Measurements from ENCODE around the gene NAALADL2. TPM values are rescaled to one million over a fixed set of nuclear protein-coding genes. Genes with fewer than 3 reads are reported as not detected.
"Not testable (repeated sequence)": the region's sequence is repeated elsewhere in the genome, so short reads cannot be mapped to it uniquely, and the experiment has no call there.

The NAALADL2 gene
- total RNA-seq, 6 donors from 2014 or later = 4.4 to 12.6 (median 6.3) TPM

DNA sequence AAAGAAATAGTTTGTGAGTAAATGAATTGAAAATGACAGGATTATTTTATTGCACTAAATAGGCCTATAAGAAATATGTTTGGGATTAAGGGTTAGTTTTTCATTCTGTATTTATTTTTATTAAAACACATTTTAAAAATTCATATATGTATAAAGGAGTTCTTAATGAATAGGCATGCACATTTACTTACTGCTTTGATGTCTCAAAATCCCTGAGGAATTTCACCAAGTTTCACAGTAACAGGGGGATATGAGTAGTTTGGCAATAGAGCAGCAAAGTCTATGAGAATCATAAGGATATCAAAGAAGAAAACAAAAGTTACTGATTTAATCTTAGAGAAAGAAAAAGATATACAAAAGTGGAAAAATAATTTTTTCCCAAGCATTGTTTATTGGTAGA lies 411.7 kb downstream of the NAALADL2 start:
- no peak for TF ChIP-seq EP300 (IDR thresholded peaks at IDR 0.05)
- TF ChIP-seq POLR2AphosphoS5 (IDR thresholded peaks at IDR 0.05) = no peak
- no peak for TF ChIP-seq POLR2A (IDR thresholded peaks at IDR 0.05)
- TF ChIP-seq, protein P1, sequence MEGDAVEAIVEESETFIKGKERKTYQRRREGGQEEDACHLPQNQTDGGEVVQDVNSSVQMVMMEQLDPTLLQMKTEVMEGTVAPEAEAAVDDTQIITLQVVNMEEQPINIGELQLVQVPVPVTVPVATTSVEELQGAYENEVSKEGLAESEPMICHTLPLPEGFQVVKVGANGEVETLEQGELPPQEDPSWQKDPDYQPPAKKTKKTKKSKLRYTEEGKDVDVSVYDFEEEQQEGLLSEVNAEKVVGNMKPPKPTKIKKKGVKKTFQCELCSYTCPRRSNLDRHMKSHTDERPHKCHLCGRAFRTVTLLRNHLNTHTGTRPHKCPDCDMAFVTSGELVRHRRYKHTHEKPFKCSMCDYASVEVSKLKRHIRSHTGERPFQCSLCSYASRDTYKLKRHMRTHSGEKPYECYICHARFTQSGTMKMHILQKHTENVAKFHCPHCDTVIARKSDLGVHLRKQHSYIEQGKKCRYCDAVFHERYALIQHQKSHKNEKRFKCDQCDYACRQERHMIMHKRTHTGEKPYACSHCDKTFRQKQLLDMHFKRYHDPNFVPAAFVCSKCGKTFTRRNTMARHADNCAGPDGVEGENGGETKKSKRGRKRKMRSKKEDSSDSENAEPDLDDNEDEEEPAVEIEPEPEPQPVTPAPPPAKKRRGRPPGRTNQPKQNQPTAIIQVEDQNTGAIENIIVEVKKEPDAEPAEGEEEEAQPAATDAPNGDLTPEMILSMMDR (IDR thresholded peaks at IDR 0.05) = no peak
- Histone ChIP-seq H3K9me3 (no peaks in the 10 kb centered on the region), H3K4me3 (no peak overlapping the region), H3K36me3 (no peaks in the 10 kb centered on the region), H3K27me3 (no peaks in the 10 kb centered on the region), H3K4me1 (no peaks in the 10 kb centered on the region), H3K27ac (no peak overlapping the region)
- ATAC-seq (ENCODE audit: low FRiP score in 2 of 2) = no peak
- no peak for DNase-seq

GRCh38 chr3:175271465-175271864 lies 412.3 kb downstream of the NAALADL2 start:
- H3K27ac ChIP-seq; H3K36me3 ChIP-seq; DNase-seq; ATAC-seq (ENCODE audit: low FRiP score in 2 of 2); H3K4me3 ChIP-seq; H3K4me1 ChIP-seq; H3K9me3 ChIP-seq; H3K27me3 ChIP-seq: not testable (repeated sequence)
- 90 to 94% methylated on average over 11 of the region's 11 CpGs for WGBS, 2 donors

DNA sequence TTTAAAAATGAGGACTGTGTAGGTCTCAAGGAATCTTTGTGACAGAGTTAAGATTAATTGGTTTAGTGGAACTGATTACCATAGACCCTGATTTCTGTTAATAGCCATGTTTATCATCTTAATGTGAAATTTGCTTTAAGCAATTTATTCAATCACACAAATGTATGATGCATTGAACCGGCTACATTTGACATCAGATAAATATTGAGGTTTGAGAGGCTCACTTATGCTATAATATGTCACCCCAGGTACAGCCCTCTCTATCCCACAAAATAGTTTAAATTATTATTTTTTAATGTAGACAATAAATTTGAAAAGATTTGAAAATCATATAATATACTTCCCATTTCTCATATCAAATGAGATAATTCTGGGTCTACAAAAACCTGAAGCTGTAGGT lies 413.3 kb downstream of the NAALADL2 start:
- Histone ChIP-seq H3K4me3 (no peak overlapping the region), H3K36me3 (no peaks in the 10 kb centered on the region), H3K4me1 (no peaks in the 10 kb centered on the region), H3K9me3 (no peaks in the 10 kb centered on the region), H3K27ac (no peak overlapping the region), H3K27me3 (no peaks in the 10 kb centered on the region)
- ATAC-seq (ENCODE audit: low FRiP score in 2 of 2) (no peak), DNase-seq (no peak)
- TF ChIP-seq POLR2A (IDR thresholded peaks at IDR 0.05) (no peak), POLR2AphosphoS5 (IDR thresholded peaks at IDR 0.05) (no peak), EP300 (IDR thresholded peaks at IDR 0.05) (no peak)
- TF ChIP-seq, protein P1 (IDR thresholded peaks at IDR 0.05) = no peak
- 94 to 100% methylated on average over 1 of the region's 1 CpG for WGBS, 2 donors

DNA sequence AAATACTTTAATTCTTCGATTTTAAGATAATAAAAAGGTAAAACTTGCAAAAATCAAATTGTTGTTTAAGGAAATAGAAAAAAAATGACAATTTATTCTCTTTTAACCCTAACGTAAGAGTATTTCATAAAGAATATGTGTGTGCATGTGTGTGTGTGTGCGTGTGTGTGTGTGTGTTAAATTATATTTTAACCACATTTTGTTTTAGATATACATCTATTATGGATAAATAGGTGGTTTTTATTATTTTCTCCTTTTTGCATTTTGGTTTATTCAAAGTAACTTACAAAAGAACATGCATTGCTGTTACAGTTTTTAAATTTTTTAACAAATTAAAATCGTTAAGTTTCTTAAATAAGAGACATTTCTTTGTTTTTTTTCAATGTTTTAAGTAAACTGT lies 414.4 kb downstream of the NAALADL2 start:
- no peaks in the 10 kb centered on the region for H3K9me3 ChIP-seq
- ATAC-seq (ENCODE audit: low FRiP score in 2 of 2) = no peak
- H3K36me3 ChIP-seq = no peaks in the 10 kb centered on the region
- no peak for DNase-seq
- no peak overlapping the region for H3K4me3 ChIP-seq
- no peak overlapping the region for H3K27ac ChIP-seq
- no peak for TF ChIP-seq POLR2AphosphoS5 (IDR thresholded peaks at IDR 0.05)
- TF ChIP-seq, protein P1 (IDR thresholded peaks at IDR 0.05) = no peak
- TF ChIP-seq POLR2A (IDR thresholded peaks at IDR 0.05) = no peak
- no peak for TF ChIP-seq EP300 (IDR thresholded peaks at IDR 0.05)
- WGBS, 2 donors = 89 to 90% methylated on average over 4 of the region's 4 CpGs
- H3K4me1 ChIP-seq = no peaks in the 10 kb centered on the region
- H3K27me3 ChIP-seq = no peaks in the 10 kb centered on the region

- H3K36me3 ChIP-seq = no peaks in the 10 kb centered on the region
- no peaks in the 10 kb centered on the region for H3K4me1 ChIP-seq
- H3K9me3 ChIP-seq = no peaks in the 10 kb centered on the region
- no peak overlapping the region for H3K27ac ChIP-seq
- H3K27me3 ChIP-seq = no peaks in the 10 kb centered on the region
- no peak overlapping the region for H3K4me3 ChIP-seq
- DNase-seq (no peak), ATAC-seq (ENCODE audit: low FRiP score in 2 of 2) (no peak)
- TF ChIP-seq POLR2AphosphoS5 (IDR thresholded peaks at IDR 0.05) (no peak), POLR2A (IDR thresholded peaks at IDR 0.05) (no peak), EP300 (IDR thresholded peaks at IDR 0.05) (no peak)
- TF ChIP-seq, protein P1 (IDR thresholded peaks at IDR 0.05) = no peak
- 81 to 83% methylated on average over 6 of the region's 6 CpGs for WGBS, 2 donors
Observed at GRCh38 chr3:175274056-175274455, 414.9 kb downstream of the NAALADL2 start.

Data from upper lobe of left lung (tissue), 6 donors.